Neural cell (in vitro differentiated cells): ENCODE results near the gene ATPAF1. TPM values are rescaled to one million over a fixed set of nuclear protein-coding genes. Genes with fewer than 3 reads are reported as not detected.

Experiments used
- H2AFZ ChIP-seq: fragments of 200-600, 300-800 bp; sonication (generic), shearing (Covaris generic); 2 replicates; pipeline ENCODE4 v1.6.0; 2014; ENCODE audit warnings: low read depth, mild to moderate bottlenecking, antibody characterized with exemption, low read length, moderate library complexity
- H3F3A ChIP-seq: fragments of 200-600 bp; shearing (Covaris generic); 2 replicates; pipeline ENCODE4 v1.6.1; 2016; ENCODE audit warnings: mild to moderate bottlenecking, moderate library complexity, mixed read lengths, antibody characterized with exemption, low read length; ENCODE audit not compliant: insufficient read depth, poor library complexity, severe bottlenecking
- H3K27ac ChIP-seq: fragments of 200-600, 300-800 bp; sonication (generic), shearing (Covaris generic); 2 replicates; pipeline ENCODE4 v1.5.1; 2014; ENCODE audit warnings: mild to moderate bottlenecking, low read length, moderate library complexity
- H3K27me3 ChIP-seq: fragments of 300-800, 200-600 bp; sonication (generic), shearing (Covaris generic); 2 replicates; pipeline ENCODE4 v1.6.0; 2014; ENCODE audit warnings: mild to moderate bottlenecking, low read depth, low read length, moderate library complexity; ENCODE audit not compliant: insufficient read depth
- H3K36me3 ChIP-seq: fragments of 300-800, 200-600 bp; sonication (generic), shearing (Covaris generic); 2 replicates; pipeline ENCODE4 v1.5.1; 2014; ENCODE audit warnings: mild to moderate bottlenecking, antibody characterized with exemption, low read length, moderate library complexity; ENCODE audit not compliant: insufficient read depth
- H3K4me2 ChIP-seq: fragments of 300-800, 200-600 bp; sonication (generic), shearing (Covaris generic); 2 replicates; pipeline ENCODE4 v1.6.0; 2014; ENCODE audit warnings: mild to moderate bottlenecking, low read length
- H3K4me3 ChIP-seq: fragments of 300-800, 200-600 bp; sonication (generic), shearing (Covaris generic); 2 replicates; pipeline ENCODE4 v1.5.1; 2014; ENCODE audit warnings: mild to moderate bottlenecking, low read length, moderate library complexity
- H3K79me2 ChIP-seq: fragments of 200-600 bp; shearing (Covaris generic); replicated peaks from 2 replicates; pipeline ENCODE4 v1.6.0; 2014; ENCODE audit warnings: mild to moderate bottlenecking, low read length, moderate library complexity; ENCODE audit not compliant: insufficient read depth
- H3K9ac ChIP-seq: fragments of 300-800, 200-600 bp; sonication (generic), shearing (Covaris generic); 2 replicates; pipeline ENCODE4 v1.6.1; 2016; ENCODE audit warnings: mild to moderate bottlenecking, low read length, mixed read lengths
- H3K9me2 ChIP-seq: fragments of 200-600 bp; shearing (Covaris generic); 2 replicates; pipeline ENCODE4 v1.6.1; 2016; ENCODE audit warnings: mild to moderate bottlenecking, low read length, mixed read lengths; ENCODE audit not compliant: insufficient read depth
- H3K9me3 ChIP-seq: fragments of 200-600, 300-800 bp; sonication (generic), shearing (Covaris generic); 2 replicates; pipeline ENCODE4 v1.6.1; 2016; ENCODE audit warnings: mild to moderate bottlenecking, mixed run types, low read length, moderate library complexity, mixed read lengths
- H4K20me1 ChIP-seq: fragments of 200-600 bp; shearing (Covaris generic); 2 replicates; pipeline ENCODE4 v1.6.1; 2016; ENCODE audit warnings: mild to moderate bottlenecking, mixed run types; ENCODE audit not compliant: insufficient read depth
- CTCF ChIP-seq: fragments of 450-650 bp; IDR thresholded peaks from 2 replicates; pipeline ENCODE4 v1.5.1; 2014; ENCODE audit warnings: antibody characterized with exemption, mild to moderate bottlenecking, moderate library complexity; ENCODE audit not compliant: poor library complexity, severe bottlenecking
- EP300 ChIP-seq: fragments of 450-650 bp; conservative IDR thresholded peaks from 2 replicates; pipeline ENCODE4 v1.6.1; 2014; ENCODE audit warnings: antibody characterized with exemption, mild to moderate bottlenecking, moderate library complexity; ENCODE audit not compliant: poor library complexity, severe bottlenecking
- EZH2 ChIP-seq: fragments of 200-600, 300-800 bp; shearing (Covaris generic), sonication (generic); IDR thresholded peaks from 2 replicates; pipeline ENCODE4 v1.6.1; 2014; ENCODE audit warnings: antibody characterized with exemption, low read length, borderline replicate concordance, mild to moderate bottlenecking; ENCODE audit not compliant: insufficient read depth, poor library complexity, severe bottlenecking
- MXI1 ChIP-seq: fragments of 450-650 bp; conservative IDR thresholded peaks from 2 replicates; pipeline ENCODE4 v1.6.1; 2014; ENCODE audit warnings: antibody characterized with exemption, mild to moderate bottlenecking; ENCODE audit not compliant: poor library complexity, severe bottlenecking
- POLR2AphosphoS5 ChIP-seq: IDR thresholded peaks from 2 replicates; pipeline ENCODE4 v1.6.1; 2012
- RAD21 ChIP-seq: fragments of 450-650 bp; conservative IDR thresholded peaks from 2 replicates; pipeline ENCODE4 v1.6.1; 2014; ENCODE audit warnings: antibody characterized with exemption, mild to moderate bottlenecking, moderate library complexity
- REST ChIP-seq: IDR thresholded peaks from 2 replicates; pipeline ENCODE4 v1.6.1; 2012; ENCODE audit warnings: borderline replicate concordance
- SMC3 ChIP-seq: fragments of 450-650 bp; conservative IDR thresholded peaks from 2 replicates; pipeline ENCODE4 v1.6.1; 2014; ENCODE audit warnings: antibody characterized with exemption, mild to moderate bottlenecking, moderate library complexity; ENCODE audit not compliant: poor library complexity
- TAF1 ChIP-seq: IDR thresholded peaks from 2 replicates; pipeline ENCODE4 v1.6.1; 2012; ENCODE audit warnings: low read depth
- polyA plus RNA-seq: library from polyadenylated mRNA; depleted of rRNA; stranded (reverse); fragments of >200 nt; gene quantifications from 2 replicates; pipeline ENCODE4 v1.2.3, GENCODE V29; 2014

ATPAF1 gene
- polyA plus RNA-seq, 1 donor from 2014 or later: 80.7 TPM

DNA sequence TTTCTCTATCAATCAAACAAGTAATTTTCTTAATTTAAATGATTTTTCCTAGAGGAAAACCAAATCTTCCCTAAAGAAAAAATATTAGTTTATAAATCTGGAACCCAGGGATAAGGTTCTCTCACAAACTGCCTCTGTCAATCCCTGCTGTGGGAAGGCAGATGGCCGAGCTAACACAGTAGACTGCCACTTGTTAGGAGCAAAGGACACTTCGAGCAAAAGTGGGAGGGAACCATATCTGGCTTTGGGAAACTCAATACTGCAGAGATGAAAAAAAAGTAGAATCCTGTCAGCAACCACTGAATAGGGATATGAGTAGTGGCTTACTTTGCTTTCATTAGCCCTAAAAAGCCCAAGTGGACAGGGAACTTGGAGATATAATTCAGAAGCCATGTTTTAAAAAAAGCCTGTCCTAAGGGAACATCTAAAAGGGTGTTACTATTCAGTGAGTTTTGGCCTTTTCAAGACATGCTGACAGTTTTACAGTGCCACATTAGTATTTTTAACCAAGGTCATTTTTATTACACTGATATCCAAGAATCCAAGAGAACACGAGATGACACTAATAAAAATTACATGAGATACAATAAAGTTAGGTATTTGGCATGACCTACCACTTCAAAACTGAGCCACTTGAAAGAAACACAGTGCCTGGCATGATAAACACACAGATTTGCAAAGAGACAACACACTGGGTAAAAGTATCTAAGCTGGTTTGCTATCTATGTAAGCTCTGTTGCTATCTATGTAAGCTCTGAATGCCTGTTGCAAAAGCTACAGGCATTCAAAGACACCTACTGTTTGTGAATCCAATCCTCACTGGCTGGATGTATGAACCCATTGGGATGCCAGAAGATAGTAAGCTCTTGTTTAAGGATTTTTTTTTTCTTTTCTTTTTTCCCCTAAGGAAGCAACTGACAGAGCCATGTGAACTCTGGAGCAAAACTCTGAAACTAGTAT is 24.9 kb upstream of the ATPAF1 start:
- no peak overlapping the region for H3K9ac ChIP-seq
- H3K4me3 ChIP-seq: no peak overlapping the region
- H3K9me3 ChIP-seq: no peaks in the 10 kb centered on the region
- H3K4me2 ChIP-seq: no peak overlapping the region
- no peaks in the 10 kb centered on the region for H3F3A ChIP-seq
- H3K27ac ChIP-seq: no peak overlapping the region
- peaks cover 11% of the 10 kb centered on the region for H3K36me3 ChIP-seq
- H3K27me3 ChIP-seq: no peaks in the 10 kb centered on the region
- H3K9me2 ChIP-seq: no peaks in the 10 kb centered on the region
- H4K20me1 ChIP-seq: no peaks in the 10 kb centered on the region
- H3K79me2 ChIP-seq: no peaks in the 10 kb centered on the region
- no peak overlapping the region for H2AFZ ChIP-seq
- TF ChIP-seq POLR2AphosphoS5 (no peak), TAF1 (no peak), MXI1 (no peak), RAD21 (no peak), EP300 (no peak), REST (no peak), CTCF (no peak), SMC3 (no peak), EZH2 (no peak)

DNA sequence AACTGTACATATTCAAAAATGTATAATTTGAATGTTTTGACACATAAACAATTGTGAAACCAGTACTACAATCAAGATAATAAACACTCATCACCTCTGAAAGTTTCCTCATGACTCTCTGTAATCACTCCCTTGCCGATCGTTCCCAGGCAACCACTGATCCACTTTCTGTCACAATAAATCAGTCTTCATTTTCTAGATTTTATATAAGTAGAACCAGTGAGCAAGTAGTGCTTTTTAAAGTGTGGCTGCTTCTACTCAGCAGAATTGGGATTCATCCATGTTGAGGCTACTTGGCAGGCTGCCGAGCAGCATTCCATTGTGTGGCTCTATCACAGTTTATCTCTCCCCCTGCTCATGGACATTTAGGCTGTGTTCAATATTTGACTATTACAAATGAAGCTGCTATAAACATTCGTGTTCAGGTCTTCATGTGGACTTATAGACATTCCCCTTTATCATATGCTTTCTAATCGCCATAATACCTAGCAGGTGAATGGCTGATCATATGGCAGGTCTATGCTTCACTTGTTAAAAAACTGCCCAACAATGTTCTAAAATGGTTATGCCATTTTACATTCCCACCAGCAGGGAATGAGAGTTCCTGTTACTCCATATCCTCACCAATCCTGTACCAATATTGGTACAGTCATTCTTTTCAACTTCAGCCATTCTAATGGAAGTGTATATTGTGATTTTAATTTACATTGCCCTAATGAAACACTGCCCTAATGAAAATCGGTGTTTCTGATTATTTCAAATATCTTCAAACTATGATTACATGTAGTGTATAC is 24.0 kb upstream of the ATPAF1 start:
- TF ChIP-seq TAF1 (no peak), REST (no peak), MXI1 (no peak)
- Histone ChIP-seq H3F3A (no peaks in the 10 kb centered on the region), H3K79me2 (no peaks in the 10 kb centered on the region), H3K4me2 (no peak overlapping the region), H3K9ac (no peak overlapping the region), H3K9me2 (no peaks in the 10 kb centered on the region), H3K36me3 (peaks cover 14% of the 10 kb centered on the region), H3K9me3 (no peaks in the 10 kb centered on the region), H3K27ac (no peak overlapping the region), H4K20me1 (no peaks in the 10 kb centered on the region), H3K27me3 (no peaks in the 10 kb centered on the region), H2AFZ (no peak overlapping the region), H3K4me3 (no peak overlapping the region)
